HG03432 (cell line): ENCODE data around the gene RIOK2.
A peak's percentile ranks its signal among the peaks of the same experiment; 100 is the strongest.
"Not testable (repeated sequence)": the region's sequence is repeated elsewhere in the genome, so short reads cannot be mapped to it uniquely, and the experiment has no call there.

Experiments used
- ATAC-seq: cut with Tn5 transposase; IDR thresholded peaks from one replicate; pipeline ENCODE4 v1.9.1; 2021; ENCODE audit warnings: mild to moderate bottlenecking, moderate library complexity; ENCODE audit not compliant: unreplicated experiment

The RIOK2 gene

GRCh38 chr5:97171703-97172102, 11.3 kb downstream of the RIOK2 start:
- no peak for ATAC-seq

GRCh38 chr5:97167435-97167834, 15.6 kb downstream of the RIOK2 start:
- peak; percentile 88 for ATAC-seq

GRCh38 chr5:97165726-97166125, 17.3 kb downstream of the RIOK2 start:
- no peak for ATAC-seq

- no peak for ATAC-seq
These were observed 18.2 kb downstream of the RIOK2 start for GRCh38 chr5:97164846-97165245.

GRCh38 chr5:97163790-97164285, 19.2 kb downstream of the RIOK2 start:
- no peak for ATAC-seq

- no peak for ATAC-seq
These were observed 19.7 kb downstream of the RIOK2 start for GRCh38 chr5:97163360-97163764.

GRCh38 chr5:97162045-97162444, 21.0 kb downstream of the RIOK2 start:
- ATAC-seq, result peak; percentile 67

GRCh38 chr5:97157689-97158088, 25.4 kb downstream of the RIOK2 start:
- no peak for ATAC-seq

GRCh38 chr5:97151370-97151769, 31.7 kb downstream of the RIOK2 start:
- no peak for ATAC-seq

GRCh38 chr5:97150401-97150800, 32.6 kb downstream of the RIOK2 start:
- no peak for ATAC-seq

GRCh38 chr5:97149709-97150108, 33.3 kb downstream of the RIOK2 start:
- ATAC-seq, result no peak

GRCh38 chr5:97148288-97148687, 34.8 kb downstream of the RIOK2 start:
- no peak for ATAC-seq

- no peak for ATAC-seq
These were observed 39.3 kb downstream of the RIOK2 start for GRCh38 chr5:97143704-97144103.

- peak; percentile 89 for ATAC-seq
These were observed 40.4 kb downstream of the RIOK2 start, which contains the start of gene LIX1 for GRCh38 chr5:97142521-97143254. TSS of gene LIX1 (minus strand) at chr5:97142611. CDS start at chr5:97142576, 35 bp downstream.

GRCh38 chr5:97141539-97141938, 41.5 kb downstream of the RIOK2 start:
- ATAC-seq, result no peak

- no peak for ATAC-seq
These were observed 42.0 kb downstream of the RIOK2 start for GRCh38 chr5:97141031-97141430.

GRCh38 chr5:97140250-97140649, 42.8 kb downstream of the RIOK2 start:
- not testable (repeated sequence) for ATAC-seq

GRCh38 chr5:97136475-97136874, 46.6 kb downstream of the RIOK2 start:
- ATAC-seq, result no peak

GRCh38 chr5:97135868-97136267, 47.2 kb downstream of the RIOK2 start:
- ATAC-seq, result no peak

- no peak for ATAC-seq
These were observed 48.4 kb downstream of the RIOK2 start for GRCh38 chr5:97134634-97135033.

GRCh38 chr5:97133101-97133500, 49.9 kb downstream of the RIOK2 start:
- no peak for ATAC-seq

GRCh38 chr5:97131921-97132320, 51.1 kb downstream of the RIOK2 start:
- ATAC-seq, result no peak
